Measurements from ENCODE around the gene VPS26C. TPM values are rescaled to one million over a fixed set of nuclear protein-coding genes. Genes with fewer than 3 reads are reported as not detected.

The VPS26C gene
- total and polyA plus RNA-seq, 10 of the 15 experiments (the other 5 are each of a cell fraction or from before 2014, with no cell fraction given) = 32.5 to 65.1 (median 48.0) TPM

DNA sequence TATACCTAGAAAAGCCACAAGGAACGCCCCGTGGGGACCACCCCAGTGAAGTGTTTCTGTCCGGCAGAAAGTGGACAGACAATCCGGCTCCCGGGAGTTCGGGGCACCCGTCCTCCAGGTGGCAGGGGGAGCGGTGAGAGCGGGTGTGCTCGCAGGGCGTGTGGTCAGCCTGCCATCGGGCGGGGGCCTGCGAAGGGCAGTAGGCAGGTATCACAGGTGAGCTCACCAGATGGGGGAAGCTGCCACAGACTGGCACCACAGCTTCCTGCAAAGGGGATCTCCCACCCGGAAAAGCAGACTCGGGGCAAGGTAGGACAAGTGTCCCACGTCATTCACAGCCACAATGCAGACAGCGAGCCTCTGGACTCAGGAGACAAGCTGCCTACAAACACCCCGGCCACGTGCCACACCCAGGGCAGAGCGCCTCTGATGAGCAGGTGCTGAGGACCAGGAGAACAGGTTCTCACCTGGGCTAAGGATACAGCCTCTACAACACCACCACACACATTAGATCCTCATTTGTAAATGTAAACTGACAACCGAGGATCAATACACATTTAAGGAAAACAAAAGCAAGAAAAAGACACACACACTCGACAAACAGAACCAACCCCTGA is 36.4 kb downstream of the VPS26C start:
- in situ Hi-C loops (cut with MboI) (no loop called here), intact Hi-C loops (cut with micrococcal nuclease; ENCODE audit: unreplicated experiment) (no loop called here)
- no peak for DNase-seq (ENCODE audit: low read depth, low spot score)
- TF ChIP-seq, protein P1, sequence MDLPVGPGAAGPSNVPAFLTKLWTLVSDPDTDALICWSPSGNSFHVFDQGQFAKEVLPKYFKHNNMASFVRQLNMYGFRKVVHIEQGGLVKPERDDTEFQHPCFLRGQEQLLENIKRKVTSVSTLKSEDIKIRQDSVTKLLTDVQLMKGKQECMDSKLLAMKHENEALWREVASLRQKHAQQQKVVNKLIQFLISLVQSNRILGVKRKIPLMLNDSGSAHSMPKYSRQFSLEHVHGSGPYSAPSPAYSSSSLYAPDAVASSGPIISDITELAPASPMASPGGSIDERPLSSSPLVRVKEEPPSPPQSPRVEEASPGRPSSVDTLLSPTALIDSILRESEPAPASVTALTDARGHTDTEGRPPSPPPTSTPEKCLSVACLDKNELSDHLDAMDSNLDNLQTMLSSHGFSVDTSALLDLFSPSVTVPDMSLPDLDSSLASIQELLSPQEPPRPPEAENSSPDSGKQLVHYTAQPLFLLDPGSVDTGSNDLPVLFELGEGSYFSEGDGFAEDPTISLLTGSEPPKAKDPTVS (IDR thresholded peaks at IDR 0.05; ENCODE audit: low read depth, low read length) = no peak
- no peak for TF ChIP-seq SIN3A (IDR thresholded peaks at IDR 0.05; ENCODE audit: low read depth, low read length)
- TF ChIP-seq WRNIP1 (IDR thresholded peaks at IDR 0.05; ENCODE audit: borderline replicate concordance, low read depth, low read length) = no peak
- TF ChIP-seq NFIC (IDR thresholded peaks at IDR 0.05; ENCODE audit: low read depth, low read length) = no peak
- no peak for TF ChIP-seq CBX3 (IDR thresholded peaks at IDR 0.05; ENCODE audit: borderline replicate concordance, low read depth)
- TF ChIP-seq CBFB (IDR thresholded peaks at IDR 0.05; ENCODE audit: low read depth) = no peak
- no peak overlapping the region for H3K4me2 ChIP-seq (ENCODE audit: control insufficient read depth, insufficient read depth)
- BruUV-seq (replicated peaks) = no TSS peak
- POLR2A ChIA-PET = no interaction called here
- ATAC-seq = no peak
- H3K36me3 ChIP-seq (ENCODE audit: control insufficient read depth in 2 of 2, insufficient read depth in 2 of 2, low read length in 1 of 2) = peaks cover 26 to 28% of the 10 kb centered on the region in 2 experiments
- no peak overlapping the region for H3K9ac ChIP-seq (ENCODE audit: control insufficient read depth, insufficient read depth, low read length)
- CTCF ChIA-PET = interaction anchor here (1.0 to 1.6 kb wide), 3 partner anchors 11 to 14 kb away, joined by 4 to 5 read pairs (median 5); no protein-coding TSS in a partner anchor
- SMC1A ChIA-PET (ENCODE audit: uncharacterized antibody, unreplicated experiment) = interaction anchor here (0.8 to 4.6 kb wide), 3 partner anchors 11 to 26 kb away, joined by 3 to 34 read pairs (median 3); no protein-coding TSS in a partner anchor
- no peaks in the 10 kb centered on the region for H3K27me3 ChIP-seq (replicated peaks in 1 of 2; ENCODE audit: control insufficient read depth in 2 of 2, insufficient read depth in 2 of 2, low read length in 1 of 2)
- WGBS (ENCODE audit: insufficient coverage, insufficient replicate concordance, low lambda C conversion rate, missing lambda C conversion rate) = 91% methylated on average over 23 of the region's 23 CpGs
- RAD21 ChIA-PET (ENCODE audit: unreplicated experiment) = no interaction called here
- no peaks in the 10 kb centered on the region for H3K9me3 ChIP-seq (replicated peaks; ENCODE audit: control insufficient read depth, insufficient read depth, low read length)
- no peak overlapping the region for H3K27ac ChIP-seq (ENCODE audit: control insufficient read depth, insufficient read depth)
- no peaks in the 10 kb centered on the region for H4K20me1 ChIP-seq (ENCODE audit: control insufficient read depth, insufficient read depth)
- peaks cover 19% of the 10 kb centered on the region for H3K4me1 ChIP-seq (ENCODE audit: control insufficient read depth, insufficient read depth, low read length)
- no peaks in the 10 kb centered on the region; the same call in 1 of the 2 replicates for H3K79me2 ChIP-seq (ENCODE audit: control insufficient read depth, insufficient read depth, low read length)
- no peak for FAIRE-seq
- no peak overlapping the region for H3K4me3 ChIP-seq
- H2AFZ ChIP-seq (ENCODE audit: control insufficient read depth, low read depth, low read length) = no peak overlapping the region
